Activated naive CD8-positive, alpha-beta T cell (primary cell): Measurements from ENCODE around the gene TEX22.

Experiments used
- H3K27ac Mint-ChIP-seq: one replicate; pipeline ENCODE4 v1.8.0; 2021; ENCODE audit warnings: mixed read lengths
- H3K27me3 Mint-ChIP-seq: one replicate; pipeline ENCODE4 v1.8.0; 2021; ENCODE audit warnings: mixed read lengths
- H3K36me3 Mint-ChIP-seq: one replicate; pipeline ENCODE4 v1.8.0; 2021; ENCODE audit warnings: mixed read lengths
- H3K4me1 Mint-ChIP-seq: one replicate; pipeline ENCODE4 v1.8.0; 2021; ENCODE audit warnings: low read depth, mixed read lengths
- H3K4me3 Mint-ChIP-seq: one replicate; pipeline ENCODE4 v1.8.0; 2021; ENCODE audit warnings: mild to moderate bottlenecking, mixed read lengths
- H3K9me3 Mint-ChIP-seq: one replicate; pipeline ENCODE4 v1.8.0; 2021; ENCODE audit warnings: low read depth, mixed read lengths

The TEX22 gene

GRCh38 chr14:105450864-105451720 is 52.8 kb downstream of the TEX22 start:
- H3K4me3 Mint-ChIP-seq: no peak overlapping the region
- H3K4me1 Mint-ChIP-seq: no peaks in the 10 kb centered on the region
- no peaks in the 10 kb centered on the region for H3K27me3 Mint-ChIP-seq
- peaks cover 3% of the 10 kb centered on the region for H3K36me3 Mint-ChIP-seq
- H3K9me3 Mint-ChIP-seq: no peaks in the 10 kb centered on the region
- no peak overlapping the region for H3K27ac Mint-ChIP-seq

DNA sequence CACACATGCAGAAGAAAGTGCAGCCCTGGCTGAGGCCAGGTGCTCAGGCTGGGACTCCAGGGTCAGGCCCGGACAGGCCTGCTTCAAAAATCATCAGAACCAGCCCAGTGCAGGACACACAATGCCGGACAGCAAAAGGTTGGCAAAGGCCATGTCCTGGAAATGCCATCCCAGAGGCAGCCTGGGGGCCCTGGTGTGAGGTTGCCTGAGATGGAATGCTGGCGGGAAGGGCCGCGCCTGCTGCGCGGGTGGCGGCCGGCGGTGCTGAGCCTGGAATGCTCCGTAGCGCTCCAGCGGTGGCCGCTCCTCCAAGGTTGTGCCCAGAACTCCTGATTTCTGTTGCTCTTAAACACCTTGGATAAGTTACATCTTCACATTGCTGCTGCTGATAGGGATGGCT is 54.6 kb downstream of the TEX22 start:
- Mint-ChIP-seq H3K4me1 (no peaks in the 10 kb centered on the region), H3K36me3 (peaks cover 3% of the 10 kb centered on the region), H3K27me3 (no peaks in the 10 kb centered on the region), H3K4me3 (no peak overlapping the region), H3K9me3 (no peaks in the 10 kb centered on the region), H3K27ac (no peak overlapping the region)

DNA sequence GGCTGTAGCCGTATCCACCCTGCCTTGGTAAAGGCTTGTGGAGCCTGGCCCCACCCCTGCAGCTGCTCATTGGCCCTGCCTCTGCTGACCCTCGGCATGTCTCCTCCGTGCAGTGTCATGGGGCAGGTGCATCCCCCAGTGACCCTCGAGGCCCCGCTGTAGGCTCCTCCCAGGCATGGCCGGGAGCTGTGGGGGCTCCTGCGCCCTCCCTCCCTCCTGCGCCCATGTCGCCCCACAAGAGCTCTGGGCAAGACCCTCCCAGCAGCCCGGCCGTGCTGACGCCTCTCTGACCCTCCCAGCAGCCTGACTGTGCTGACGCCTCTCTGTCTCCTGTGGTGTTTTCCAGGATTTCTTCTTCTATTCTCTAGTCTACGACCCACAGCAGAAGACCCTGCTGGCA is 55.5 kb downstream of the TEX22 start:
- H3K4me1 Mint-ChIP-seq: no peaks in the 10 kb centered on the region
- H3K36me3 Mint-ChIP-seq: peaks cover 3% of the 10 kb centered on the region
- no peaks in the 10 kb centered on the region for H3K9me3 Mint-ChIP-seq
- H3K27ac Mint-ChIP-seq: no peak overlapping the region
- no peak overlapping the region for H3K4me3 Mint-ChIP-seq
- H3K27me3 Mint-ChIP-seq: no peaks in the 10 kb centered on the region

DNA sequence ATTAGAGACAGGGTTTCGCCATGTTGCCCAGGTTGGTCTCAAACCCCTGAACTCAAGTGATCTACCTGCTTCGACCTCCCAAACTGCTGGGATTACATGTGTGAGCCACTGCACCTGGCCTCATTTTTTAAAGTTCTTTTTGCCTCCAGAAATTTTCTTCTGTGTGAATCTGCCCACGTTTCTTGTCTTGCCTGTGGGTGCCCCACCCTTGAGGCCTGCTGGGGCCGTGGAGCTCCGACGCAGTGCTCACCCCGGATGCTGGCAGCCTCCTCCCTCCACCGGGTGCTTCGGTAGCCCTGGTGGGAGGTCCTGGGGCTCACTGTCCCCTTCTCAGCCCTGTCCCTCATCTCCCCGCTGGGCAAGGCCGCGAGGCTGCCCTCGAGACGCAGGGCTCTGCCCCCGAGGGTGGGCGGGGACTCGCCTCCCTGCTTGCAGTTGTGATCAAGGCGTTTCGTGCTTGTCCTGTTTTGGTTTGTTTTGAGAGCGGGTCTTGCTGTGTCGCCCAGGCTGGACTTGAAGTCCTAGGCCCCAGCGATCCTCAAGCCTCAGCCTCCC is 56.8 kb downstream of the TEX22 start:
- Mint-ChIP-seq H3K36me3 (peaks cover 3% of the 10 kb centered on the region), H3K4me1 (no peaks in the 10 kb centered on the region), H3K4me3 (no peak overlapping the region), H3K9me3 (no peaks in the 10 kb centered on the region), H3K27me3 (no peaks in the 10 kb centered on the region), H3K27ac (no peak overlapping the region)

- Mint-ChIP-seq H3K27ac (no peak overlapping the region), H3K4me3 (no peak overlapping the region), H3K27me3 (no peaks in the 10 kb centered on the region), H3K4me1 (no peaks in the 10 kb centered on the region), H3K36me3 (peaks cover 3% of the 10 kb centered on the region), H3K9me3 (no peaks in the 10 kb centered on the region)
Observed at GRCh38 chr14:105455766-105456660, 57.7 kb downstream of the TEX22 start.

DNA sequence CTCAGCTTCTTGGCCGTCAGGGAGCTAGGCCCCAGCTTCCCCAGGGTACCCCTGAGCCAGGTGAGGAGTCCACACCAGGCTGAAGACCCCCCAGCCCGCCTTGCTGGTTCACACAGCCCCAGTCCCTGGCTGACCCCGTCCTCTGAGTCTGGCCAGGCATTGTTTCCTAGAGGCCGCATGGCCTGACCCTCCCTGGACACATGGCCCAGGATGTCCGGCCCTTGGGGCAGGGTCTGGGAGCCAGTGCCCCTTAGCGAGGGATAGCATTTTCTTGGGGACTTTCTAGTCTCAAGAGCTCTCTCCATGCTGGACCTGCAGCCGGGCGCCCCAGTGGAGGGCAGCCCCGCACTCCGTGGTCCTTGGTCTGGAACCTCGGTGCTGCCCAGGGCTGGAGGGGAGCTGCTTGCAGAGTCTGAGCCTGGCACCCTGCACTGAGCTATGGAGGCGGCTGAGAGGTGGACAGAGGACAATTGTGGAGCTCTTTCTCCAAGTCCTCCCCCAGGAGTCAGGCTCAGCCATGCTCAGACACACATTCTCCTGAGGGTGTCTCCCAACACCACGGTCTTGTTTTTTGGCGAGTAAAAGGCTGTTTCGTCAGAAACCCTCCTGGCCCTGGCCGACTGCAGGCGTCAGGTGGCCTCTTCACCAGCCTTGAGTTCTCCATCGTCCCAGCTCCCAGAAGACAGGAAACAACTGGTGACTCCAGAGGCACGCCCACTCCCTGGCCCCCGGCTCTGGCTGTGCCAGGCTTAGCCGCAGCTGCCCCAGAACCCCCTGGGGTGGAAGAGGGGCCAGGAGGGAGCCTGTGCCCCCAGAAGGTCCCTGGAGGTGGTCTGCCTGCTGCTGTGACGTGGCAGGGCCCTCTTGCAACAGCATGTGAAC is 58.6 kb downstream of the TEX22 start:
- H3K27ac Mint-ChIP-seq: no peak overlapping the region
- no peaks in the 10 kb centered on the region for H3K9me3 Mint-ChIP-seq
- H3K36me3 Mint-ChIP-seq: peaks cover 3% of the 10 kb centered on the region
- H3K4me1 Mint-ChIP-seq: no peaks in the 10 kb centered on the region
- H3K27me3 Mint-ChIP-seq: no peaks in the 10 kb centered on the region
- H3K4me3 Mint-ChIP-seq: no peak overlapping the region

- Mint-ChIP-seq H3K9me3 (no peaks in the 10 kb centered on the region), H3K27ac (no peak overlapping the region), H3K27me3 (no peaks in the 10 kb centered on the region), H3K36me3 (no peaks in the 10 kb centered on the region), H3K4me1 (no peaks in the 10 kb centered on the region), H3K4me3 (no peak overlapping the region)
Observed at GRCh38 chr14:105458010-105458409, 59.7 kb downstream of the TEX22 start.

DNA sequence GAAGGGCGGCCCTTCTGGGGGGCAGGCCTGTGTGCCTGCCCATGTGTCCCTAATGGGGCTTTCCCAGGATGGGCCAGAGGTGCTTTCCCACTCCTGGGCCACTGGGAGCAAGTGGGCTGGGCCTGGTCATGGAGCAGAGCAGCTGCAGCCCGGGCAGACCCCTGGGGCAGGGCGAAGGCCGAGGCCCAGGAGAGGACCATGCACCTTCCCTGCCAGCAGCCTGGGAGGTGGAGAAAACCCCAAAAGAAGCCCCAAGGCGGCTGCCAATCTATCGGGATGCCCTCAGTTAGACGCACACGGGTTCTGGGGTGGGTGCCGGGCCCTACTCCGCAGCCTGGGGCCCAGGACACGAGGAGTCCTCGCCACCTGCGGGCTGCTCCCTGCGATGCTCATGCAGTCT is 60.2 kb downstream of the TEX22 start:
- Mint-ChIP-seq H3K27me3 (no peaks in the 10 kb centered on the region), H3K4me3 (no peak overlapping the region), H3K9me3 (no peaks in the 10 kb centered on the region), H3K4me1 (no peaks in the 10 kb centered on the region), H3K27ac (no peak overlapping the region), H3K36me3 (no peaks in the 10 kb centered on the region)

DNA sequence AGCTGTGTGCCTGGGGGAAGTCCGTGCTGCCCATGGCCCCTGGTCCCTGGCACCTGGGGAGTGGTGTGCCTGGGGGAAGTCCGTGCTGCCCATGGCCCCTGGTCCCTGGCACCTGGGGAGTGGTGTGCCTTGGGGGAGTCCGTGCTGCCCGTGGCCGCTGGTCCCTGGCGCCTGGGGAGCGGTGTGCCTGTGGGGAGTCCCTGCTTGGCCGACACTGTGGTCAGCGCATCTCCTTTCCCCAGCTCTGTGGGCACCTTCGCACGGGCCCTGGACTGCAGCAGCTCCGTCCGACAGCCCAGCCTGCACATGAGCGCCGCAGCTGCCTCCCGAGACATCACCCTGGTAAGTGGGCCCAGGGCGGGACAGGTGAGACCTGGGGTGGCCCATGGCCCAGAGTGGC is 61.8 kb downstream of the TEX22 start:
- H3K27ac Mint-ChIP-seq: no peak overlapping the region
- no peak overlapping the region for H3K4me3 Mint-ChIP-seq
- H3K9me3 Mint-ChIP-seq: no peaks in the 10 kb centered on the region
- H3K4me1 Mint-ChIP-seq: no peaks in the 10 kb centered on the region
- H3K27me3 Mint-ChIP-seq: no peaks in the 10 kb centered on the region
- no peaks in the 10 kb centered on the region for H3K36me3 Mint-ChIP-seq

DNA sequence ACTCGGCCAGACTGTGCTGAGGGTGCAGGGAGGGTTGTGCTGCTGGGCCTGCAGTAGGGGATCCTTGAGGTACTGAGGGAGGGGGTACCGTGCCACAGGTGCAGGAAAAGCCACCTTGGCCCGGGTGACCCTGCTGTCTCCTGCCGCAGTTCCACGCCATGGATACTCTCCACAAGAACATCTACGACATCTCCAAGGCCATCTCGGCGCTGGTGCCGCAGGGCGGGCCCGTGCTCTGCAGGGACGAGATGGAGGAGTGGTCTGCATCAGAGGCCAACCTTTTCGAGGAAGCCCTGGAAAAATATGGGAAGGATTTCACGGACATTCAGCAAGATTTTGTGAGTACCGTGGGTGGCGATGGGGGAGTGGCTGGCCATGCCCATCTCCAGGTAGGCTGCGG is 62.3 kb downstream of the TEX22 start:
- Mint-ChIP-seq H3K27me3 (no peaks in the 10 kb centered on the region), H3K4me3 (no peak overlapping the region), H3K9me3 (no peaks in the 10 kb centered on the region), H3K36me3 (no peaks in the 10 kb centered on the region), H3K4me1 (no peaks in the 10 kb centered on the region), H3K27ac (no peak overlapping the region)

- no peaks in the 10 kb centered on the region for H3K36me3 Mint-ChIP-seq
- no peak overlapping the region for H3K4me3 Mint-ChIP-seq
- no peaks in the 10 kb centered on the region for H3K27me3 Mint-ChIP-seq
- H3K9me3 Mint-ChIP-seq: no peaks in the 10 kb centered on the region
- H3K27ac Mint-ChIP-seq: no peak overlapping the region
- H3K4me1 Mint-ChIP-seq: no peaks in the 10 kb centered on the region
Observed at GRCh38 chr14:105461903-105462302, 63.6 kb downstream of the TEX22 start.
